ENCODE data around the gene SLC49A3.
A peak's percentile ranks its signal among the peaks of the same experiment; 100 is the strongest.
"Not testable (repeated sequence)": the region's sequence is repeated elsewhere in the genome, so short reads cannot be mapped to it uniquely, and the experiment has no call there.

The SLC49A3 gene

DNA sequence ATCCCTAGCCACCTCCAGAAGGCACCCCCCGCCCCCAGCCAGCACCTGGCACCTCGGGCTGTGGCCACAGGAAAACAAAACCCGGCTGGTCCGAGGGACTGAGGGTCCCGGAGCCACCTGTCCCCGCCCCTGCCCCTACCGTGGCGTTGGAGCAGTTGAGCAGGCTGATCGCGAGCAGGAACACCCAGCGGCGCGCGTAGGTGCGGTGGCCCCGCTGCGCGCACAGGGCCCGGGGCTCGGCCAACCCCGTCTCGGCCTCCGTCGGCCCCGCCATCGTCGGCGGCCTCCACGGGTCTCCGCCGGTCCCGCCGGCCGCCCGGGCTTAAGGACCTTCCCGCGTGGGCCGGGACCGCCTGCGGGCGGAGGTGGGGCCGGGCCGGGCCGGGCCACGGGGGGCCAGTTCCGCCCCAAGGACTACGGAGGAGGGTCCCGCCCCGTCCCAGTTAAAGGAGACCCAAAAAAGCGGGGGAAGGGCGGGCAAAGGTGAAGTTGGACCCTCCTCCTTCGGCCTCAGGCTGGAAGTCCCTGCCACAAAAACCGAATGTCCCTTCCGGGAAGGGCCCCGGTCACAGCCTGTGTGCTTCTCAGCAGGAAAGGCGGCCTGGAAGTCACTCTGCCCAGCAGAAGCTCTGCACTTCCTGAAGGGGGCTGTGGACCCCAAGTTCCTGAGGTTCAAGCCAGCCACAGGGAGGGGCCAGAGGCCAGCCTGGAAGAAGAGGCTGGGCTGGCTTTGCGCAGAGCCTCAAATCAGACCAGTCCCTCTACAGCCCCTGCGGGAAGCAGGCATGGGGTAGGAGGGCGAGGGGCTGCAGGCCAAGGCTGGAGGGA lies at the start of gene SLC49A3:
TSS of gene SLC49A3 (minus strand) at position 298 of the 828 bp plus-strand sequence. CDS start at position 274, 24 bp downstream.
- DNase-seq = peak in 1 of 2 donors; percentile 20

DNA sequence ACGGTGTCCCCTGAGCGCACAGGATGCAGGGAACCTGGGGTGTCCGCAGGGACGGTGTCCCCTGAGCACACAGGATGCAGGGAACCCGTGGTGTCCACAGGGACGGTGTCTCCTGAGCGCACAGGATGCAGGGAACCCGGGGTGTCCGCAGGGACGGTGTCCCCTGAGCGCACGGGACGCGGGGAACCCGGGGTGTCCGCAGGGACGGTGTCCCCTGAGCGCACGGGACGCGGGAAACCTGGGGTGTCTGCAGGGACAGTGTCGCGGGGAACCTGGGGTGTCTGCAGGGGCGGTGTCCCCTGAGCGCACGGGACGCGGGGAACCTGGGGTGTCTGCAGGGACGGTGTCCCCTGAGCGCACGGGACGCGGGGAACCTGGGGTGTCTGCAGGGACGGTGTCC lies 47.6 kb upstream of the SLC49A3 start:
- not testable (repeated sequence) for DNase-seq

DNA sequence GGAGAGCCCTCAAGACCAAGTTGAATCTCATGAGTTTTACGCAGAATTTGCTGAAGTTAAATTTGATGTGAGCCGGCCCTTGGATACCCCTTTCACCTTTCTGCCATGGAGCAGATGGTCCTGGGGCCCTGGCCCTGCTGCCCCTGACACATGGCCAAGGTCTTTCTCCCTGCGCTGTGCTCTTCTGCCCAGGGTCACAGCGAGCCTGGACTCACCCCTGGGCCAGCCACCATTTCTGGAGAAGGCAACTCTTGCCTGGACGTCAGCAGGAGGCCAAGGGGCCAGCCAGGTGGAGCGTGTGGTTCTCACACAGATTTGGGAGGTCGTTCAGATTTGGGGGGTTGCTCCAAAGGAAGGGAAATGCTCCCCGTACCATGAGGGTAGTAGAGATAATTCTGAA lies 46.6 kb upstream of the SLC49A3 start:
- DNase-seq = no peak

DNA sequence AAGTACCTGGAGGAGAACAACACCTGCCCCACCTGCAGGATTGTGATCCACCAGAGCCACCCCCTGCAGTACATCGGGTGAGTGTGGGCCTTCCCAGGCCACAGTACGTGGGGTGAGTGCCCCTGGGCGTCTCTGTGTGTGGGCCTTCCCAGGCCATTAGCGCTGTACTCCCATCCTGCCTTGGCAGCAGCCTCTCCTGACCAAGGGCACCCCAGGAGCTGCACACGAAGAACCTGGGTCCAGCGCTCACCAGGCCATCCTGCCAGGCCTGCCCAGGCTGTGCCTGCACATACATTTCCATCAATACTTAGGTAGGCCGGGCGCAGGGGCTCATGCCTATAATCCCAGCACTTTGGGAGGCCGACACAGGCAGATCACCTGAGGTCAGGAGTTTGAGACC lies 46.0 kb upstream of the SLC49A3 start:
- no peak for DNase-seq

DNA sequence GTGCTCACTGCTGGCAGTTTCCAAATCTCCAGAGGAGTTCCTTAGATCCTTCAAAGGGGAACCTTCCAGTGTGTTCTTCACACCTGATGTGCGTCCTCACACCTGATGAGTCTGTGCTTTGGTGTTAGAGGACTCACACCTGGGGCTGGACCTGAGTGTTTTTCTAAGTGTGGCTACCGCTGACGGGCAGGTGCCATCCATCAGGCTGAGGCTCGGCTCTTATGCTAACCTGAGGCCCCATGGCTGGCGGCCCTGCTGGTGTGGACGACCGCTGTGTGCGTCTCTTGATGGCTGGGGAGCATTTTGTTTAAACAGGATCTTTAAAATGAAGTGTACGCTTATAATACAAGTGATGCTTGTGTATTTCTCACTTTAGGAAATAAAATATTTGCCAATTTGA lies 45.1 kb upstream of the SLC49A3 start:
- no peak for DNase-seq

DNA sequence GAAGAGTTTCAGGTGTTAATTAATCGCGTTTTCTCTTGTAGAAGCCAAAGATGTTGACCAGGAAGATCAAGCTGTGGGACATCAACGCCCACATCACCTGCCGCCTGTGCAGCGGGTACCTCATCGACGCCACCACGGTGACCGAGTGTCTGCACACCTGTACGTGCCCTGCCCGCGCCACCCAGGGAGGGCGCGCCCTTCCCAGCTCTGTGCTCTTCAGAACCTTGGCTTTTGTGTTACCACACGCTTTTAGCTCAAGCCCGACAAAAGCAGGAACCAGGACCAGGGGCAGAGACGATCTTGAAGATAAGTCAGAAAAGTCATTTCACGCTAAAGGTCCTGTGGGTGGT lies 44.7 kb upstream of the SLC49A3 start:
- no peak for DNase-seq

DNA sequence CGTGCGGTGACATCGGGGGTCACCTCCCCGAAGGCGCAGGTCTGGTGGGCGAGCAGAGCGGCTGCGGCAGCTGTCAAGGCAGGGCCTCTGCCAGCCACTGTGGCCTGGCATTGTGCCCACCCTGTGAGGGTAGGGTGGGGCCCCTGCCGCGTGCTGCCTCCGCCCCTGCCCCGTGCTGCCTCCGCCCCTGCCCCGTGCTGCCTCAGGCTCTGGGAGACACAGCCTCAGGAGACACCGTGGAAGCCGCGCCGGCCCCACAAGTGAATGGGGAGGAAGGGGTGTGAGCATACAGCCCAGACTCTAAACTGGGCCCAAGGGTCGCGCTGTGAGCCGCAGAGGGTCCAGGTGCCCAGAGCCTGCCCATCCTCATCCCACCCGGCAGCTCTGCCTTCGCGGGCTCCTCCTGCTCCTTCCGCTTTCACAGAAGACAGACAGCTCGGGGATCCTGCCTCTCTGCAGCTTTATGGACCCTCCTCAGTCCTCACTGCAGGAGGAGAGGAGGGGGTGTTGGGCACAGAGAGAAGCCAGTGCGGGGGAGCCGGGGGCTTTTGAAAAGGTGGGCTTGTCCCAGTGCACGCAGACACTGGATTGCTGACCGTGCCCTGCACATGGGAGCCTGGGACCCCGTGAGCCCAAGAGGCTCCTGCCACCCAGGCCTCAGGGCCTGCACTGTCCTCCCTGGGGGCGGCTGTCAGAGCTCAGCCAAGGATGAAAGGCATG lies 44.1 kb upstream of the SLC49A3 start:
- no peak for DNase-seq

DNA sequence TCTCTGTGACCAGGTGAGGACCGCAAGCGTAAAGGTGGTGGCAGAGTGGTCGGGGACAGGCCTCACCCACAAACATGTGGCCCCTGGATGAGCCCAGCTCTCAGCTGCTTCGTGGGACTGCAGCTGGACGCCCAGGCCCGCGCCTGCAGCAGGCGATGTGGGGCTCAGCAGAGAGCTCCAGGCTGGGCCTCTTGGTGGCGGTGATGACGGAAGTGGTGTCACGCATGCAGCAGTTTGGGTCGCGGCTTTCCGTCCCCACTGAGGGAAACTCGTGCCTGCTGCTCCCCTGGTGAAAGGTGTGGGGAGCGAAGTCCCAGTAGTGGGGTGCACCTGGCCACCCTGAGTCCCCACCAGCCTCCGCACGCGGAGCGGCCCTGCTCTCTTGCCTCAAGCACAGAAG lies 43.5 kb upstream of the SLC49A3 start:
- DNase-seq = no peak

DNA sequence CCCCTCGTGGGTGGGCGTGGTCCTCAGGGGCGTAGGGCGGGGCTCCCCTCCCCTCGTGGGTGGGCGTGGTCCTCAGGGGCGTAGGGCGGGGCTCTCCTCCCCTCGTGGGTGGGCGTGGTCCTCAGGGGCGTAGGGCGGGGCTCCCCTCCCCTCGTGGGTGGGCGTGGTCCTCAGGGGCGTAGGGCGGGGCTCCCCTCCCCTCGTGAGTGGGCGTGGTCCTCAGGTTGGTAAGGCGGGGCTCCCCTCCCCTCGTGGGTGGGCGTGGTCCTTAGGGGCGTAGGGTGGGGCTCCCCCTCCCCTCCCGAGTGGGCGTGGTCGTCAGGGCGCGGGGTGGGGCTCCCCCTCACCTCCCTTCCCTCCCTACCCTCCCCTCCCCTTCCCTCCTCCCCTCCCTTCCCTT lies 43.0 kb upstream of the SLC49A3 start:
- DNase-seq = not testable (repeated sequence)

DNA sequence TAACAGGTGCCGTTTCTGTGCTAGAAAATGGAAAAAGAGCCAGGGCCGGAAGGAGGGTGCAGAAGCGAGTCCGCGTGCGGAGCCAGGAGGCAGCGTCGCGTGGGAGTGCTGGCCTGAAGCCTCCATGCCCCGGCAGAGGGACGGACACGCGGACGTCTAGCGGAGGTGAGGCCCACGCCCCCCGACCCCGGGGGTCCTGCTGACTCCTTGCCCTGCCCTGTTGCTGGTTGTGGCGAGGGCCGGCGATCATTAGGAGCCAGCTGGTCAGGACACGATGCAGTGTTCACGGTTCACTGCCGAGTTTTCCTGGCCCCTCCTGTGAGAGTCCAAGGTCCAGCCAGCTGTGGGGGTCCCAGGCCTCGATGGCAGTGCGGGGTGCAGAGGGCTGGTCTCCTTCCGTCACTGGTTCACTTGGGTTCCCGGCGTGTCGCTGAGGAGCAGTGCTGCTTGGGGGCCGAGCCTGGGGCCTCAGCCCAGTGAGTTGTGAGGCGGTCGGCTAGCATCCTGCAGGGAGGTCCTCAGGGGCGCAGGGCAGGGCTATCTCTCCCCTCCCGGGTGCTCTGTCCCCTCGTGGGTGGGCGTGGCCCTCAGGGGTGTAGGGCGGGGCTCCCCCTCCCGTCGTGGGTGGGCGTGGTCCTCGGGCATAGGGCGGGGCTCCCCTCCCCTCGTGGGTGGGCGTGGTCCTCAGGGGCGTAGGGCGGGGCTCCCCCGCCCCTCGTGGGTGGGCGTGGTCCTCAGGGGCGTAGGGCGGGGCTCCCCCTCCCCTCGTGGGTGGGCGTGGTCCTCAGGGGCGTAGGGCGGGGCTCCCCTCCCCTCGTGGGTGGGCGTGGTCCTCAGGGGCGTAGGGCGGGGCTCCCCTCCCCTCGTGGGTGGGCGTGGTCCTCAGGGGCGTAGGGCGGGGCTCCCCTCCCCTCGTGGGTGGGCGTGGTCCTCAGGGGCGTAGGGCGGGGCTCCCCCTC lies 42.3 kb upstream of the SLC49A3 start:
- DNase-seq = not testable (repeated sequence)

DNA sequence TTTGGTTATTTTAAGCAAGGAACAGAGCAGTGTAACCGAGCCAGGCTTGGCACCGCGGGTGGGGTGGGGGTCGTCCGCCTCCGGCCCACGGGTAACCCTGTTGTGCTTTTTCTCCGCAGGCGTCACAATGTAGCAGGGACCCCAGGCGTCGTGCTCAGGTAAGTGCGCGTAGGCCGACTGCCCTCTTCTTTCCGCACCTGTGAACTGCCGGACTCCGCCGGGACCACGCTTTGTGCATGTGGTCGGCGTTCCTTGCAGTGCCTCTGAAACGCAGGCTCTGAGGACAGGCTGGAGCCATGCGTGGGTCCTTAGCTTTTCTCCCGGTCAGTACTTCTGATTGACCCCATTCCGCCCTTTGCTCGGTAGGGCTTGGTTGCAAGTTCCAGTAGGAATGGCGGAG lies 41.6 kb upstream of the SLC49A3 start:
- no peak for DNase-seq

DNA sequence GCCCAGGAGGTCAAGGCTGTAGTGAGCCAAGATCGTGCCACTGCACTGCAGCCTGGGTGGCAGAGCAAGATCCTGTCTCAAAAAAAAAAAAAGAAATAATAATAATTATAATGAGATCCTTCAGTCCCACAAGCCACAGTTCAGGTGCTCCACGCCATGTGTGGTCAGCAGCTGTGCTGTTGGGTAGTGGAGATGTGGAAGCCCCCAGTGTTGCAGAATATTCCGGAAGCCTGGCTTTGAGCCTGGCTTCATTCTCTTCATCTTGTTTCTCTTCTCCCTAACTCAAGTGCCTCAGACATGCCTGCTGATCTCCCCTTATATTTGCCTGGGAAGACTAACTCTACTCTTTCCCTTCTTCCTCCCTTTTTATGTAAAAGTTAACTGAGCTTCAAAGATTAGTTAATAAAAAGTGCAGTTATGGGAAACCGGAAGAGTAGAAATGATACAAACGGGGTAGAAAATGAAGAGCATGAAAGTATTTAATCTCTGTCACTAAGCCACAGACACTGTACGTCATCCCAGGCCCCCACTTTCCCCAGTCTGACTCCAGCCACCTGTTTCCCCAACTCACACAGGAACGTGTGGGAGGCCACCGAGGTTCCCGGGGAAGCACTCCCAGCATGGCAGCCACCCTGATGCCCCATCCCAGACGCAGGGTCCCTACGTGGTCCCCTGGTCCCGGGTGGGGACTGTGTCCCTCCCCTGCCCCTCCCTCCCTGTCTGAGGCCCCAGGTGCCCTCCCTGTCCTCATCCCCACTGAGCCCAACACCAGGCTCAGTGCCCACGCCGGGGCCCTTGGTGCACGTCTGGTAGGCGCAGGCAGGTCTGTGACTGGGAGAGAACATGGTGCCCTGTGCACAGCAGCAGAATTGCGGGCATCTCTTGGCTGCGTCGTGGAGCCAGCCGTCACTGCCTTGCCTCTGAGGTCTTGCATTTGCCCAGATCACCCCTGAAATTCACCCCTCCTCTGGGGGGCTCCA lies 40.7 kb upstream of the SLC49A3 start:
- DNase-seq = no peak

DNA sequence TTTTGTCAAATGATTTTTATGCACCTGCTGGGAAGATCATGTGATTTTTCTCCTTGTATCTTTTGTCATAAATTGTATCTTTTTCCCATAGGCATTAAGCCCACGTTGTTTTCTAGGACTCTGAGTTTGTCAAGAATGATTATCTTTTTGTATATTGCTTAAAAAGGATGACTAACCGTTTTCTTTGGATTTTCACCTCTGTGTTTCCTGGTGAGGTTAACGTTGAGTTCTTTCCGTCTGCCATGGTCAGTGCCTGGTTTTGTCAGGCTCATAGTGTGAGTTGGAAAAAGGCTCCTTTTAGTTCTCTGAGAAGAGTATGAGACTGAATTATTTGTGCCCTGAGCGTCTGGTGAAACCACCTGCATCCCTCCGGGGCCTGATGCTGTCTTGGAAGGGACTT lies 38.6 kb upstream of the SLC49A3 start:
- no peak for DNase-seq

DNA sequence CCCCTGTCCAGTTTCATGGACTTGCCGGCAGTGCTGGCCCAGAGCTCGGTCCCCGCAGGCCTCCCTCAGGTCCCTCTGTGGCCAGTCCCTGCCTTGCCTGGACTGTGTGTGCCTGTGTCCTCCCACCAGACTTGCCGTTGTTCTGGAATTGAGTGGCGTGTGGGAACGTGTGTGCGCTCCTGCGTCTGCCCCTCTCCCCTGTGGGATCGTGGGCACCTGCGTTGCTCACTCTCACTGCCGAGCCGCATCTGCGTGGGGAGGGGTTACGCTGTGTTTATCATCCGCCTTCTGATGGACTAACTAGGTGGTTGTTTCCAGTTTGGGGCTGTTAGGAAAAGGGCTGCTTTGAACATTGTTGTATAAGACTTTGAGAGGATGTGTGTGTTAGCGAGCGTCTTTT lies 37.9 kb upstream of the SLC49A3 start:
- no peak for DNase-seq

DNA sequence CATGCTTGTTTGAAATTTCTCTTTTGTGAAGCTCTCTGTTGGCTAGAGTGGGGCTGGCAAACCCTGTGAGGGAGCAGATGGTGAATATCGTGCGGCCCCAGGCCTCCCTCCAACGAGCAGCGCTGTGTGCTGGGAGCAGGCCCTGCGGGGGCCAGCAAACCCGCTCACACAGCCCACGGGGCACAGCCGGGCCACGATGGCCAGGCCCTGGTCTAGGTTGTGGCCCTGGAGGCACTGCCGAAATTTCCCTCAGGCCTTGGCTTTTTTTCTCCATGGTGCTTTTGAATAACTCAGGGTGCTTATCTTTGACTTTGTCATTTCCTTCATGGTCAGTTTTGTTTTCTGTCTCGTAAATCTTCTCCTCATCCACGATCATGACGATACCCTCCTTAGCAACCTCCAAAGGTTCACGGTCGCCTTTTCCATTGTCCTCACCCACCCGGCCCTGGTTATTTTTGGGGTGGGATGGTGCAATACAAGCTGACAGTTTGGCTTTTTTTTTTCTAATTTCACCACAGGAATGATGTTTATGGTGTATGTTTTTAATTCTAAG lies 37.4 kb upstream of the SLC49A3 start:
- no peak for DNase-seq

DNA sequence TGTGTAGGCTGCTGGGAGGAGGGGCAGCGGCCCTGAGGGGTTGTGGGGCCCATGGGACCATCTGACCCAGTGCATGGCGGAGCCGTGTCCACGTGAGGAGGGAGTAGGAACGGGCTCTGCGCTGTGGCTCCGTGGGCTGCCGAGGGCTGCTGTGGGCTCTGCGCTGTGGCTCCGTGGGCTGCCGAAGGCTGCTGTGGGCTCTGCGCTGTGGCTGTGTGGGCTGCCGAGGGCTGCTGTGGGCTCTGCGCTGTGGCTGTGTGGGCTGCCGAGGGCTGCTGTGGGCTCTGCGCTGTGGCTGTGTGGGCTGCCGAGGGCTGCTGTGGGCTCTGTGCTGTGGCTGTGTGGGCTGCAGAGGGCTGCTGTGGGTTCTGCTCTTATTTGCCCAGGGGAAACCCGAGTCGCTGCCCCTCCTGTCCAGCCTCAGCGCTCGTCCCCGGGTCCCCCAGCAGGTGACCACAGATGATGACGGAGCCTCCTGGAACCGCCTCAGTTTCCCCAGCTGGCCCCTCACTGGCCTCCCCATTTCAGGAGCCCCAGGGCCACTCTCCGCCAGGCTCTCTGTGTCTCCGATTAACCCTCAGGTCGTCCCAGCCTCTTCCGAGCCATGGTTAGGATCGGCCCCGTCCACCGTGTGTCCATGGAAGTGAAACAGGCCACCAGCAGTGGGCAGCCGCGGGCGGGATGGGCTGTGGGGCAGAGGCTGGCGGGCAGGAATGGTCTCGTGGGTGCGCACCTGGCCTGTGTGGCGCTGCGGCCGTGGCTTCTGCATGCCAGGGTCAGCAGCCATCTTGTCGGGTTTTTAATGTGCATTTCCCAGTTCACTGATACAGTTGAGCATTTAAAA lies 36.7 kb upstream of the SLC49A3 start:
- no peak for DNase-seq

DNA sequence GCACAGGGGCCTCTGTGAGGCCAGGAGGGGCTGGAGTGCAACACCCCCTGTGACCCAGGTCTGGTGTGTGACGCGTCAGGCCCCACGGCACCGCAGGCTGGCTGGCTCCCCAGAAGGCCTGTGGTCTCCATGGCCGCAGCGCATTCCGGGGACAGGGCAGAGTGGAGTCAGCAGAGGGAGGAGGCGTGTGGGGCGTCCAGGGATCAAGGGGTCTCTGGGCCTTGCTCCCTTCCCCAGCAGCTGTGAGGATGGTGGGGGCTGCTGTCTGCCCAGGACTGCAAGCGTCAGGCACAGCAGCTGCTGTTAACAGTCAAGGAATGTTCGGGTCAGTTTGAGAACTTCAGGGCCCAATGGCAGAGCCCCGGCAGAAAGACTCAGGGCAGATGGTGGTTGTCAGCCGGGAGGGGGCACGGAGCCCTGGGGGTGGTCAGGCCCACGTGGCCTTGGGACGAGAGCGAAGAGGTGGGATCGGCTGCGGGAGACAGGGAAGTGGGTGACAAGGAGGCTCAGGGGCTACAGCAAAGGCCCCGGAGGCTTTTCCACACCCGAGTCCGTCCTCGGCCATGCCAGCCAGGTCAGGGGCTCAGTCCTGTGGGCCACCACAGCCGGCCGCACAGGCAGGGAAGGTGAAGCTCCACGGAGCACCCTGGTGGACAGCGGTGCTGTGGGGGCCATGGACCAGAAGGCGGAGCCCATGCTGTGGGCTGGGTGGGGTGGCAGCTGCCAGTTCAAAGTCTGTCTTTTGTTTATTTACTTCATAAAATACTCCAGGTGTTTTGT lies 35.0 kb upstream of the SLC49A3 start:
- no peak for DNase-seq

DNA sequence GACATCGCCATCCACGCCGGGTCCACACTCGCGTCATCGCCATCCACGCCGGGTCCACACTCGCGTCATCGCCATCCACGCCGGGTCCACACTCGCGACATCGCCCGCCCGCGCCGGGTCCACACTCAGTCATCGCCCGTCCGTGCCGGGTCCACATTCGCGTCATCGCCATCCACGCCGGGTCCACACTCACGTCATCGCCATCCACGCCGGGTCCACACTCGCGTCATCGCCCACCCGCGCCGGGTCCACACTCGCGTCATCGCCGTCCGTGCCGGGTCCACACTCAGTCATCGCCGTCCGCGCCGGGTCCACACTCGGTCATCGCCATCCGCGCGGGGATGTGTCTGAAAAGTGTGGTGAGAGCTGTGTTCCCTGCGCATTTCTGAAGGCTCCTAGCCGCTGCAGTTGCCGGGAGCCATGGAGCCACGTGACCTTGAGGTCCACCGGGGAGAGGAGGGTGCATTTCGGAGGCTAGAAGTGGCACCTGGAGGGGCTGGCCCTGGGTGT lies 34.0 kb upstream of the SLC49A3 start:
- no peak for DNase-seq

DNA sequence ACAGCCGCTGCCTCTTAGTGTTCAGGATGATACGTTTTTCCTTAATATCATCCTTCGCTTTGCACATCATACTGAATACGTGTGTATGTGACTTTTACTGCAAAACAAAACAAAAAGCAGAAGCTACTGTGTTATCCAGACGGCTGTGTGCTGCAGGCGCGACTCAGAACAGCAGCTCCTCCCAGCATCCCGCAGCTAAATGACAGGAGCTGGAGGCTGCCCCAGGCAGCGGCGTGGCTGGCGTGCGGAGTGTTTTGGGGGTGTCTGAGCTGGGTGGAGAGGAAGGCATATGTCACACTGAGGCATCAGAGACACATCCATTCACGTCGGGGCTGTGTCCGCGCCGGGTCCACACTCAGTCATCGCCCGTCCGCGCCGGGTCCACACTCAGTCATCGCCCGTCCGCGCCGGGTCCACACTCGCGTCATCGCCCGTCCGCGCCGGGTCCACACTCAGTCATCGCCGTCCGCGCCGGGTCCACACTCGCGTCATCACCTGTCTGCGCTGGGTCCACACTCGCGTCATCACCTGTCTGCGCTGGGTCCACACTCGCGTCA lies 33.3 kb upstream of the SLC49A3 start:
- no peak for DNase-seq
